ENCODE measurements around the gene SLC19A1. TPM values are rescaled to one million over a fixed set of nuclear protein-coding genes. Genes with fewer than 3 reads are reported as not detected.

The SLC19A1 gene
- total RNA-seq, 4 donors from 2014 or later, result 2.8 to 10.0 (median 6.6) TPM

- peaks cover 16 to 26% (median 19%) of the 10 kb centered on the region in 4 donors for H3K4me1 ChIP-seq
- no peak for TF ChIP-seq CTCF (IDR thresholded peaks at IDR 0.05)
- no peak for TF ChIP-seq POLR2A (IDR thresholded peaks at IDR 0.05; ENCODE audit: low read depth)
- no peak for TF ChIP-seq EP300 (IDR thresholded peaks at IDR 0.05)
- no peak for TF ChIP-seq POLR2AphosphoS5 (IDR thresholded peaks at IDR 0.05)
- H3K36me3 ChIP-seq, result no peaks in the 10 kb centered on the region
- no peaks in the 10 kb centered on the region for H3K27me3 ChIP-seq
- DNase-seq (ENCODE audit: extremely low spot score), result no peak
- no peaks in the 10 kb centered on the region for H3K9me3 ChIP-seq
- intact Hi-C loops (cut with DNase I), result no loop called here
- H3K4me3 ChIP-seq, result no peak overlapping the region
- 91% methylated on average over 15 of the region's 24 CpGs for WGBS
- no peak overlapping the region for H3K27ac ChIP-seq (replicated peaks in 1 of 4)
These were observed 2.2 kb downstream of the SLC19A1 start for GRCh38 chr21:45539796-45540600.

GRCh38 chr21:45539046-45539795 lies 3.0 kb downstream of the SLC19A1 start:
- WGBS, result 96% methylated on average over 5 of the region's 17 CpGs
- TF ChIP-seq POLR2A (IDR thresholded peaks at IDR 0.05; ENCODE audit: low read depth), result no peak
- Histone ChIP-seq H3K4me3 (no peak overlapping the region), H3K4me1 (peaks cover 18 to 33% (median 22%) of the 10 kb centered on the region in 4 donors), H3K27me3 (no peaks in the 10 kb centered on the region), H3K27ac (replicated peaks in 1 of 4) (no peak overlapping the region), H3K36me3 (no peaks in the 10 kb centered on the region), H3K9me3 (no peaks in the 10 kb centered on the region)
- intact Hi-C loops (cut with DNase I), result no loop called here
- no peak for DNase-seq (ENCODE audit: extremely low spot score)

- no peak for TF ChIP-seq EP300 (IDR thresholded peaks at IDR 0.05)
- Histone ChIP-seq H3K4me1 (peaks cover 18 to 33% (median 24%) of the 10 kb centered on the region in 4 donors), H3K9me3 (no peaks in the 10 kb centered on the region), H3K36me3 (no peaks in the 10 kb centered on the region), H3K27me3 (no peaks in the 10 kb centered on the region), H3K4me3 (no peak overlapping the region), H3K27ac (replicated peaks in 1 of 4) (no peak overlapping the region)
- no peak for DNase-seq (ENCODE audit: extremely low spot score)
- 93% methylated on average over 25 of the region's 31 CpGs for WGBS
- intact Hi-C loops (cut with DNase I), result no loop called here
These were observed 3.7 kb downstream of the SLC19A1 start for GRCh38 chr21:45538381-45539045.

GRCh38 chr21:45537746-45538291 lies 4.4 kb downstream of the SLC19A1 start:
- no peaks in the 10 kb centered on the region for H3K27me3 ChIP-seq
- H3K4me3 ChIP-seq, result no peak overlapping the region
- intact Hi-C loops (cut with DNase I), result no loop called here
- H3K36me3 ChIP-seq, result no peaks in the 10 kb centered on the region
- 92% methylated on average over 17 of the region's 27 CpGs for WGBS
- peaks cover 15 to 27% (median 22%) of the 10 kb centered on the region in 4 donors for H3K4me1 ChIP-seq
- TF ChIP-seq POLR2AphosphoS5 (IDR thresholded peaks at IDR 0.05), result no peak
- TF ChIP-seq EP300 (IDR thresholded peaks at IDR 0.05), result no peak
- TF ChIP-seq CTCF (IDR thresholded peaks at IDR 0.05), result no peak
- no peak for TF ChIP-seq POLR2A (IDR thresholded peaks at IDR 0.05; ENCODE audit: low read depth)
- DNase-seq (ENCODE audit: extremely low spot score), result no peak
- no peaks in the 10 kb centered on the region for H3K9me3 ChIP-seq
- H3K27ac ChIP-seq (replicated peaks in 1 of 4), result no peak overlapping the region

- Histone ChIP-seq H3K36me3 (no peaks in the 10 kb centered on the region), H3K27ac (replicated peaks in 1 of 4) (no peak overlapping the region), H3K4me1 (peaks cover 10 to 24% (median 18%) of the 10 kb centered on the region in 4 donors), H3K9me3 (no peaks in the 10 kb centered on the region), H3K4me3 (no peak overlapping the region), H3K27me3 (no peaks in the 10 kb centered on the region)
- no peak for DNase-seq (ENCODE audit: extremely low spot score)
- WGBS, result 88% methylated on average over 18 of the region's 37 CpGs
- intact Hi-C loops (cut with DNase I), result no loop called here
- TF ChIP-seq POLR2A (IDR thresholded peaks at IDR 0.05; ENCODE audit: low read depth), result no peak
- no peak for TF ChIP-seq CTCF (IDR thresholded peaks at IDR 0.05)
- TF ChIP-seq EP300 (IDR thresholded peaks at IDR 0.05), result no peak
- no peak for TF ChIP-seq POLR2AphosphoS5 (IDR thresholded peaks at IDR 0.05)
These were observed 5.0 kb downstream of the SLC19A1 start for GRCh38 chr21:45537111-45537745.
